Measurements from ENCODE around the gene TRIM3. TPM values are rescaled to one million over a fixed set of nuclear protein-coding genes. Genes with fewer than 3 reads are reported as not detected.

Gene TRIM3
- total RNA-seq, 2 experiments from 2014 or later, result 6.4 to 8.0 TPM

- no peak for DNase-seq
- Mint-ChIP-seq H3K9me3 (no peaks in the 10 kb centered on the region), H3K27me3 (no peaks in the 10 kb centered on the region), H3K4me1 (ENCODE audit: low read depth) (peaks cover 58% of the 10 kb centered on the region), H3K27ac (peak overlapping the region; percentile 34), H3K36me3 (peaks cover 21% of the 10 kb centered on the region), H3K4me3 (no peak overlapping the region)
- intact Hi-C loops (cut with micrococcal nuclease), result no loop called here
- ChIA-PET CTCF (interaction anchor here (0.8 to 3.9 kb wide), 4 partner anchors 10 to 37 kb away, joined by 3 to 36 read pairs (median 9); partner anchors contain the start of gene SMPD1), POLR2A (interaction anchor here (2.6 to 5.5 kb wide), 3 partner anchors 11 to 18 kb away, joined by 12 to 51 read pairs (median 21); partner anchors contain the start of genes APBB1 and SMPD1)
Measured at GRCh38 chr11:6400431-6401345, 73.1 kb downstream of the TRIM3 start.

Other genes with a start within 250 kb of the TRIM3 start
- 10 to 100 TPM; 15.3 to 15.8 TPM for gene FHIP1B, start 239.3 kb downstream of the TRIM3 start, total RNA-seq
- gene CNGA4, start 234.9 kb downstream of the TRIM3 start, total RNA-seq, result not detected
- gene CCKBR, start 214.1 kb downstream of the TRIM3 start, total RNA-seq, result not detected
- gene CAVIN3, start 153.4 kb downstream of the TRIM3 start, total RNA-seq, result 10 to 100 TPM; 27.3 to 29.2 TPM
- 10 to 100 TPM; 23.4 to 23.8 TPM for gene SMPD1, start 83.5 kb downstream of the TRIM3 start, total RNA-seq
- 10 to 100 TPM; 51.6 to 55.3 TPM for gene APBB1, start 54.8 kb downstream of the TRIM3 start, total RNA-seq
- gene HPX, start 33.0 kb downstream of the TRIM3 start, total RNA-seq, result under 1 TPM in 1 of 2 experiments, not detected in 1; 0.56 TPM
- gene ARFIP2, start 7.4 kb upstream of the TRIM3 start, total RNA-seq, result 10 to 100 TPM; 35.1 to 37.8 TPM
- 10 to 100 TPM; 40.2 to 41.3 TPM for gene TIMM10B, start 7.6 kb upstream of the TRIM3 start, total RNA-seq
- 10 to 100 TPM; 18.6 to 20.3 TPM for gene DNHD1, start 23.3 kb upstream of the TRIM3 start, total RNA-seq
- gene RRP8, start 129.7 kb upstream of the TRIM3 start, total RNA-seq, result 10 to 100 TPM; 34.9 to 37.5 TPM
- 10 to 100 TPM; 89.2 to 95.8 TPM for gene ILK, start 129.8 kb upstream of the TRIM3 start, total RNA-seq
- 100 to 1,000 TPM; 158 to 165 TPM for gene TAF10, start 138.3 kb upstream of the TRIM3 start, total RNA-seq
- gene TPP1, start 145.5 kb upstream of the TRIM3 start, total RNA-seq, result 10 to 100 TPM; 53.2 to 56.6 TPM
- gene DCHS1, start 181.9 kb upstream of the TRIM3 start, total RNA-seq, result under 1 TPM; 0.80 to 0.90 TPM
- 100 to 1,000 TPM in 1 of 2 experiments, 10 to 100 TPM in 1; 98.5 to 102 TPM for gene MRPL17, start 209.4 kb upstream of the TRIM3 start, total RNA-seq

Measured in activated CD4-positive, alpha-beta memory T cell treated with anti-CD3 and anti-CD28 coated beads for 36 hours (primary cell).